HepG2 (cell line): ENCODE results near the gene TCAIM. TPM values are rescaled to one million over a fixed set of nuclear protein-coding genes. Genes with fewer than 3 reads are reported as not detected.

Source experiments
- ATM ChIP-seq: fragments of 450-650 bp; IDR thresholded peaks from 2 replicates; pipeline ENCODE4 v1.7.1; 2017; ENCODE audit warnings: mild to moderate bottlenecking, borderline replicate concordance
- CAMTA2 ChIP-seq: sonication (generic); formaldehyde crosslinking; IDR thresholded peaks from 2 replicates; pipeline ENCODE4 v1.4.0; 2020; ENCODE audit warnings: mild to moderate bottlenecking, missing genetic modification reagents, borderline replicate concordance
- FOSL2 ChIP-seq: sonication (generic); formaldehyde crosslinking; IDR thresholded peaks from 2 replicates; pipeline ENCODE4 v1.4.0; 2020; ENCODE audit warnings: missing genetic modification reagents
- FOXK1 ChIP-seq: sonication (generic); formaldehyde crosslinking; IDR thresholded peaks from 2 replicates; pipeline ENCODE4 v1.4.0; 2020; ENCODE audit warnings: low read depth, missing genetic modification reagents, borderline replicate concordance
- IKZF4 ChIP-seq: sonication (generic); formaldehyde crosslinking; IDR thresholded peaks from 2 replicates; pipeline ENCODE4 v1.5.1; 2020; ENCODE audit warnings: borderline replicate concordance, mild to moderate bottlenecking, low read depth, missing genetic modification reagents; ENCODE audit errors: not compliant biosample characterization
- MED1 ChIP-seq: sonication (generic); formaldehyde crosslinking; IDR thresholded peaks from 2 replicates; pipeline ENCODE4 v1.4.0; 2020; ENCODE audit warnings: missing genetic modification reagents
- MTF2 ChIP-seq: sonication (generic); formaldehyde crosslinking; IDR thresholded peaks from 2 replicates; pipeline ENCODE4 v1.5.0; 2020; ENCODE audit warnings: missing genetic modification reagents, borderline replicate concordance
- NR2F2 ChIP-seq: IDR thresholded peaks from 2 replicates; pipeline ENCODE4 v1.6.1; 2012; ENCODE audit warnings: low read depth, inconsistent platforms, borderline replicate concordance
- PHB2 ChIP-seq: fragments of 450-650 bp; IDR thresholded peaks from 2 replicates; pipeline ENCODE4 v1.6.1; 2018; ENCODE audit not compliant: partially characterized antibody
- PHF8 ChIP-seq: sonication (generic); formaldehyde crosslinking; IDR thresholded peaks from 2 replicates; pipeline ENCODE4 v1.5.0; 2020; ENCODE audit warnings: missing genetic modification reagents
- PLRG1 ChIP-seq: fragments of 450-650 bp; conservative IDR thresholded peaks from 2 replicates; pipeline ENCODE4 v1.6.1; 2016
- REXO4 ChIP-seq: sonication (generic); formaldehyde crosslinking; IDR thresholded peaks from 2 replicates; pipeline ENCODE4 v1.8.0; 2022; ENCODE audit warnings: missing genetic modification reagents, mild to moderate bottlenecking, borderline replicate concordance
- SYNCRIP ChIP-seq: fragments of 200-400 bp; formaldehyde crosslinking; IDR thresholded peaks from 2 replicates; pipeline ENCODE4 v1.6.1; 2018; ENCODE audit warnings: mild to moderate bottlenecking, low read depth, low read length; ENCODE audit not compliant: insufficient read depth
- TCF7 ChIP-seq: sonication (generic); IDR thresholded peaks from 2 replicates; pipeline ENCODE4 v1.6.1; 2016; ENCODE audit warnings: antibody characterized with exemption, low read depth
- TEAD2 ChIP-seq: sonication (generic); formaldehyde crosslinking; IDR thresholded peaks from 2 replicates; pipeline ENCODE4 v1.9.0; 2021; ENCODE audit warnings: missing genetic modification reagents
- U2AF1 ChIP-seq: fragments of 200-400 bp; formaldehyde crosslinking; optimal IDR thresholded peaks from 2 replicates; pipeline ENCODE3; 2017; ENCODE audit warnings: mild to moderate bottlenecking, low read depth, low read length
- ZC3H13 ChIP-seq: sonication (generic); formaldehyde crosslinking; IDR thresholded peaks from 2 replicates; pipeline ENCODE4 v1.8.1; 2023; ENCODE audit warnings: mild to moderate bottlenecking, missing genetic modification reagents, moderate library complexity
- ZKSCAN8 ChIP-seq: IDR thresholded peaks from 2 replicates; pipeline ENCODE4 v1.6.1; 2016; ENCODE audit warnings: borderline replicate concordance, missing genetic modification reagents, missing compliant biosample characterization
- ZNF34 ChIP-seq: sonication (generic); formaldehyde crosslinking; IDR thresholded peaks from 2 replicates; pipeline ENCODE4 v1.4.0; 2020; ENCODE audit warnings: mild to moderate bottlenecking, missing genetic modification reagents, borderline replicate concordance
- ZNF432 ChIP-seq: sonication (generic); formaldehyde crosslinking; IDR thresholded peaks from 2 replicates; pipeline ENCODE4 v1.5.0; 2020; ENCODE audit warnings: missing genetic modification reagents, mild to moderate bottlenecking, borderline replicate concordance
- ZNF792 ChIP-seq: IDR thresholded peaks from 2 replicates; pipeline ENCODE4 v1.6.1; 2016
- polyA plus RNA-seq, 8 experiments: library from polyadenylated mRNA; depleted of rRNA in 3 of 8; stranded (reverse) in 7 of 8; unstranded in 1 of 8; fragments of >200 nt; fragmentation: Illumina TruSeq in 4 of 8; extraction: Trizol in 4 of 8; gene quantifications; 2 replicates each; pipeline versions ENCODE4 v1.2.1 to v1.2.3, GENCODE V29; 2011 to 2016; ENCODE audit warnings: low read depth in 4 of 8, missing spikeins in 1 of 8, mixed read lengths in 1 of 8; ENCODE audit not compliant: insufficient read depth in 1 of 8
- total RNA-seq, 5 experiments: library from RNA; depleted of rRNA; stranded (reverse); fragments of >200 nt; fragmentation: Illumina TruSeq; extraction: Trizol; gene quantifications; 2 replicates each; pipeline ENCODE4 v1.2.3, GENCODE V29; 2016; ENCODE audit warnings: low read depth in 1 of 5
- TF ChIP-seq, protein P1 (sequence below): sonication (generic); formaldehyde crosslinking; IDR thresholded peaks from 2 replicates; pipeline ENCODE4 v1.4.0; 2020; ENCODE audit warnings: mild to moderate bottlenecking, missing genetic modification reagents
- TF ChIP-seq, protein P2 (sequence below): sonication (generic); formaldehyde crosslinking; IDR thresholded peaks from 2 replicates; pipeline ENCODE4 v1.4.0; 2020; ENCODE audit warnings: missing genetic modification reagents, borderline replicate concordance
- TF ChIP-seq, protein P3 (sequence below): sonication (generic); formaldehyde crosslinking; IDR thresholded peaks from 2 replicates; pipeline ENCODE4 v1.5.1; 2020; ENCODE audit warnings: missing genetic modification reagents, mild to moderate bottlenecking, borderline replicate concordance
- TF ChIP-seq, protein P4 (sequence below): sonication (generic); formaldehyde crosslinking; IDR thresholded peaks from 2 replicates; pipeline ENCODE4 v1.8.0; 2023; ENCODE audit warnings: mild to moderate bottlenecking, missing genetic modification reagents

TCAIM gene
- total and polyA plus RNA-seq, 2 of the 13 experiments (the other 11 are each of a cell fraction or from before 2014, with no cell fraction given), result 16.9 to 22.6 TPM

DNA sequence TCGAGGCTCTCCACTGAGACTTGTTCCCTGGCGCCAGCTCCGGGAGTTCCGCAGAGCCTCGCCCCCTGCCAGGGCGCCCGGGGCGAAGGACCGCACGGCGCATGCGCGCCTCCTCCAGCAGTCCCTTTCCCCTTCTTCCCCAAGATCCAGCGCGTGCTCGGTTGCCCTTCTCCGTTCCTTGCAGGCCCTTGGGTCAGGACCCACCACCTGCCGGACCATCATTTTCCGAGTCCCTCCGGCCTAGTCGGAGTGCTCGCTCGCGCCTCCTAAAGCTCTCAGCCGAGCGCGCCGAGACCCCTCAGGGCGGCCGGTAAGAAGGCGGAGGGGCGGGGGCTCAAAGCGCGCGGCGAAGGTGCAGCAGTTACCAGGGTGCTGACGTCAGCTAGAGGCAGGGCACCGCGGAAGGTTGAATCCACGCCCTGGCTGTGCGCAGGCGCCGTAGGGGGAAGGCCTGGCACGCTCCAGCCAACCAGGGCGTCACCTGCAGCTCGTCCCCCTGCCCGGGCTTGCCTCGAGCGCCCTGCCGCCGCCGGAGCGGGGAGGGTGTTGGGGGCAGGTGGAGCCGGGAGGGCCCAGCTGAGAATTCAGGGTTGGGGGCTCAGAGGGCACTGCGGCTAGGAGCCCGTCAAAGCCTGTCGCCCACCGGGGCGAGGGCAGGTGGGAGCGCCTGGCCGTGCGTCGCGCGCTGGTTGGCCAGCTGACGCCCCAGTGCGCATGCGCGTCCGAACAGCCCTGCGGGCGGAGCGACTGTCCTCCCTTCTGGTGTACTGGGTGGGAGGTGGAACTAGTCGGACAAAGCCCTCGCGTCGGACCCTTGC, at the start of gene TCAIM (continued):
- TF ChIP-seq IKZF4 (CRISPR knock-in tag), result peak; percentile 95
- no peak for TF ChIP-seq SYNCRIP
- no peak for TF ChIP-seq FOXK1
- TF ChIP-seq MTF2, result no peak
- TF ChIP-seq ZNF34, result peak; percentile 92
- no peak for TF ChIP-seq ZNF432 (CRISPR knock-in tag)
- TF ChIP-seq FOSL2, result peak; percentile 35; the same call in 1 of the 2 replicates
- TF ChIP-seq U2AF1, result peak; percentile 77
- TF ChIP-seq MED1 (CRISPR knock-in tag), result peak; percentile 77
- no peak for TF ChIP-seq TCF7
- TF ChIP-seq, protein P1, sequence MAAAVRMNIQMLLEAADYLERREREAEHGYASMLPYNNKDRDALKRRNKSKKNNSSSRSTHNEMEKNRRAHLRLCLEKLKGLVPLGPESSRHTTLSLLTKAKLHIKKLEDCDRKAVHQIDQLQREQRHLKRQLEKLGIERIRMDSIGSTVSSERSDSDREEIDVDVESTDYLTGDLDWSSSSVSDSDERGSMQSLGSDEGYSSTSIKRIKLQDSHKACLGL, result peak; percentile 99
- peak; percentile 62; the same call in 1 of the 2 replicates for TF ChIP-seq TEAD2 (CRISPR knock-in tag)
- TF ChIP-seq REXO4 (CRISPR knock-in tag), result no peak; the same call in 1 of the 2 replicates
- TF ChIP-seq, protein P2, sequence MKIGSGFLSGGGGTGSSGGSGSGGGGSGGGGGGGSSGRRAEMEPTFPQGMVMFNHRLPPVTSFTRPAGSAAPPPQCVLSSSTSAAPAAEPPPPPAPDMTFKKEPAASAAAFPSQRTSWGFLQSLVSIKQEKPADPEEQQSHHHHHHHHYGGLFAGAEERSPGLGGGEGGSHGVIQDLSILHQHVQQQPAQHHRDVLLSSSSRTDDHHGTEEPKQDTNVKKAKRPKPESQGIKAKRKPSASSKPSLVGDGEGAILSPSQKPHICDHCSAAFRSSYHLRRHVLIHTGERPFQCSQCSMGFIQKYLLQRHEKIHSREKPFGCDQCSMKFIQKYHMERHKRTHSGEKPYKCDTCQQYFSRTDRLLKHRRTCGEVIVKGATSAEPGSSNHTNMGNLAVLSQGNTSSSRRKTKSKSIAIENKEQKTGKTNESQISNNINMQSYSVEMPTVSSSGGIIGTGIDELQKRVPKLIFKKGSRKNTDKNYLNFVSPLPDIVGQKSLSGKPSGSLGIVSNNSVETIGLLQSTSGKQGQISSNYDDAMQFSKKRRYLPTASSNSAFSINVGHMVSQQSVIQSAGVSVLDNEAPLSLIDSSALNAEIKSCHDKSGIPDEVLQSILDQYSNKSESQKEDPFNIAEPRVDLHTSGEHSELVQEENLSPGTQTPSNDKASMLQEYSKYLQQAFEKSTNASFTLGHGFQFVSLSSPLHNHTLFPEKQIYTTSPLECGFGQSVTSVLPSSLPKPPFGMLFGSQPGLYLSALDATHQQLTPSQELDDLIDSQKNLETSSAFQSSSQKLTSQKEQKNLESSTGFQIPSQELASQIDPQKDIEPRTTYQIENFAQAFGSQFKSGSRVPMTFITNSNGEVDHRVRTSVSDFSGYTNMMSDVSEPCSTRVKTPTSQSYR (CRISPR knock-in tag), result peak; percentile 11; the same call in 1 of the 2 replicates
- peak; percentile 83 for TF ChIP-seq ZNF792
- TF ChIP-seq PHF8 (CRISPR knock-in tag), result peak; percentile 98
- peak; percentile 60; the same call in 1 of the 2 replicates for TF ChIP-seq ZKSCAN8
- TF ChIP-seq ATM, result no peak
- no peak; the same call in 1 of the 2 replicates for TF ChIP-seq NR2F2
- TF ChIP-seq ZC3H13 (CRISPR knock-in tag), result peak; percentile 99
- TF ChIP-seq CAMTA2 (CRISPR knock-in tag), result peak; percentile 95
- TF ChIP-seq PHB2, result no peak
- TF ChIP-seq, protein P3, sequence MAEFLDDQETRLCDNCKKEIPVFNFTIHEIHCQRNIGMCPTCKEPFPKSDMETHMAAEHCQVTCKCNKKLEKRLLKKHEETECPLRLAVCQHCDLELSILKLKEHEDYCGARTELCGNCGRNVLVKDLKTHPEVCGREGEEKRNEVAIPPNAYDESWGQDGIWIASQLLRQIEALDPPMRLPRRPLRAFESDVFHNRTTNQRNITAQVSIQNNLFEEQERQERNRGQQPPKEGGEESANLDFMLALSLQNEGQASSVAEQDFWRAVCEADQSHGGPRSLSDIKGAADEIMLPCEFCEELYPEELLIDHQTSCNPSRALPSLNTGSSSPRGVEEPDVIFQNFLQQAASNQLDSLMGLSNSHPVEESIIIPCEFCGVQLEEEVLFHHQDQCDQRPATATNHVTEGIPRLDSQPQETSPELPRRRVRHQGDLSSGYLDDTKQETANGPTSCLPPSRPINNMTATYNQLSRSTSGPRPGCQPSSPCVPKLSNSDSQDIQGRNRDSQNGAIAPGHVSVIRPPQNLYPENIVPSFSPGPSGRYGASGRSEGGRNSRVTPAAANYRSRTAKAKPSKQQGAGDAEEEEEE (CRISPR knock-in tag), result no peak
- TF ChIP-seq, protein P4, sequence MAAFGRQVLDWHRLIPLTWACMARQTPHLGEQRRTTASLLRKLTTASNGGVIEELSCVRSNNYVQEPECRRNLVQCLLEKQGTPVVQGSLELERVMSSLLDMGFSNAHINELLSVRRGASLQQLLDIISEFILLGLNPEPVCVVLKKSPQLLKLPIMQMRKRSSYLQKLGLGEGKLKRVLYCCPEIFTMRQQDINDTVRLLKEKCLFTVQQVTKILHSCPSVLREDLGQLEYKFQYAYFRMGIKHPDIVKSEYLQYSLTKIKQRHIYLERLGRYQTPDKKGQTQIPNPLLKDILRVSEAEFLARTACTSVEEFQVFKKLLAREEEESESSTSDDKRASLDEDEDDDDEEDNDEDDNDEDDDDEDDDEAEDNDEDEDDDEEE (CRISPR knock-in tag), result peak; percentile 82
- no peak for TF ChIP-seq PLRG1
